Upper lobe of right lung (tissue), 1 donor: Measurements from ENCODE around the gene PSMD11. TPM values are rescaled to one million over a fixed set of nuclear protein-coding genes. Genes with fewer than 3 reads are reported as not detected.

Source experiments
- ATAC-seq: fragments of 200-7000 bp; cut with Tn5 transposase; one replicate; pipeline ENCODE4 v1.9.1; 2020; ENCODE audit warnings: mild to moderate bottlenecking, moderate library complexity
- DNase-seq: peaks from one replicate; pipeline ENCODE4 v3.0.0-alpha.2; 2020
- H3K27ac ChIP-seq: fragments of 200-600 bp; one replicate; pipeline ENCODE4 v1.8.0; 2022
- H3K27me3 ChIP-seq: fragments of 200-600 bp; one replicate; pipeline ENCODE4 v1.8.0; 2022; ENCODE audit warnings: mild to moderate bottlenecking
- H3K36me3 ChIP-seq: fragments of 200-600 bp; one replicate; pipeline ENCODE4 v1.8.0; 2022
- H3K4me1 ChIP-seq: fragments of 200-600 bp; one replicate; pipeline ENCODE4 v1.8.0; 2022
- H3K4me3 ChIP-seq: fragments of 200-600 bp; one replicate; pipeline ENCODE4 v1.8.0; 2022; ENCODE audit warnings: mild to moderate bottlenecking
- H3K9me3 ChIP-seq: fragments of 200-600 bp; one replicate; pipeline ENCODE4 v1.8.0; 2022
- CTCF ChIP-seq: fragments of 200-600 bp; IDR thresholded peaks from one replicate; pipeline ENCODE4 v1.8.0; 2022; ENCODE audit warnings: antibody characterized with exemption
- intact Hi-C: fragments of 100-400 bp; cut with DNase I; formaldehyde crosslinking; loops from one replicate; pipeline ENCODE4 v1.11.0; 2022
- total RNA-seq: library from RNA; stranded (reverse); fragmentation: NEBNext Ultra II Directional; extraction: Animal tissue kit (Norgen Biotek cat#: 25700); gene quantifications from one replicate; pipeline ENCODE4 v1.2.1, GENCODE V29; 2021
- donor health status: DM: no; HTN: yes; CAD: no; lungs with severe emphysema.

PSMD11 gene
- total RNA-seq, 1 donor from 2014 or later, result 62.8 TPM

GRCh38 chr17:32458371-32458770 is 14.1 kb downstream of the PSMD11 start:
- intact Hi-C loops, result no loop called here
- Histone ChIP-seq H3K27me3 (no peaks in the 10 kb centered on the region), H3K4me1 (no peaks in the 10 kb centered on the region), H3K4me3 (no peak overlapping the region), H3K36me3 (peaks cover 95% of the 10 kb centered on the region), H3K9me3 (no peaks in the 10 kb centered on the region), H3K27ac (no peak overlapping the region)
- DNase-seq (no peak), ATAC-seq (no peak)
- TF ChIP-seq CTCF, result no peak

- DNase-seq (no peak), ATAC-seq (no peak)
- H3K9me3 ChIP-seq, result no peaks in the 10 kb centered on the region
- no peaks in the 10 kb centered on the region for H3K27me3 ChIP-seq
- H3K36me3 ChIP-seq, result peaks cover 95% of the 10 kb centered on the region
- intact Hi-C loops, result no loop called here
- no peak for TF ChIP-seq CTCF
- H3K4me3 ChIP-seq, result no peak overlapping the region
- H3K27ac ChIP-seq, result no peak overlapping the region
- H3K4me1 ChIP-seq, result no peaks in the 10 kb centered on the region
These were observed 15.7 kb downstream of the PSMD11 start for GRCh38 chr17:32460054-32460453.

- ATAC-seq (no peak), DNase-seq (no peak)
- no peak overlapping the region for H3K27ac ChIP-seq
- H3K27me3 ChIP-seq, result no peaks in the 10 kb centered on the region
- H3K9me3 ChIP-seq, result no peaks in the 10 kb centered on the region
- intact Hi-C loops, result no loop called here
- TF ChIP-seq CTCF, result no peak
- H3K4me3 ChIP-seq, result no peak overlapping the region
- H3K4me1 ChIP-seq, result no peaks in the 10 kb centered on the region
- H3K36me3 ChIP-seq, result peaks cover 97% of the 10 kb centered on the region
These were observed 17.2 kb downstream of the PSMD11 start for GRCh38 chr17:32461498-32461852.

- ATAC-seq (peak; percentile 66), DNase-seq (no peak)
- intact Hi-C loops, result no loop called here
These were observed 17.7 kb downstream of the PSMD11 start for GRCh38 chr17:32461853-32462617.

GRCh38 chr17:32463304-32463703 is 19.0 kb downstream of the PSMD11 start:
- intact Hi-C loops, result no loop called here
- peaks cover 96% of the 10 kb centered on the region for H3K36me3 ChIP-seq
- ATAC-seq, result no peak

More at GRCh38 chr17:32461853-32462617, 17.7 kb downstream of the PSMD11 start:
- H3K9me3 ChIP-seq, result no peaks in the 10 kb centered on the region
- peaks cover 97% of the 10 kb centered on the region for H3K36me3 ChIP-seq
- TF ChIP-seq CTCF, result peak; percentile 62
- H3K4me3 ChIP-seq, result no peak overlapping the region
- no peak overlapping the region for H3K27ac ChIP-seq
- H3K4me1 ChIP-seq, result no peaks in the 10 kb centered on the region
- no peaks in the 10 kb centered on the region for H3K27me3 ChIP-seq

More at GRCh38 chr17:32463304-32463703, 19.0 kb downstream of the PSMD11 start:
- Histone ChIP-seq H3K4me1 (no peaks in the 10 kb centered on the region), H3K27ac (no peak overlapping the region), H3K27me3 (no peaks in the 10 kb centered on the region), H3K9me3 (no peaks in the 10 kb centered on the region), H3K4me3 (no peak overlapping the region)
- no peak for TF ChIP-seq CTCF
- DNase-seq, result no peak
